HK-2 (cell line): Measurements from ENCODE around the gene ARL8B.
"Not testable (repeated sequence)": the region's sequence is repeated elsewhere in the genome, so short reads cannot be mapped to it uniquely, and the experiment has no call there.

Experiments
- DNase-seq: peaks from one replicate; pipeline ENCODE4 v3.0.0-alpha.2; 2018; ENCODE audit not compliant: unreplicated experiment

The ARL8B gene

GRCh38 chr3:5122030-5122740 lies at the start of gene ARL8B:
ARL8B (plus strand) TSS chr3:5122292; CDS start chr3:5122466, 174 bp downstream.
- DNase-seq: peak; percentile 85

GRCh38 chr3:5073374-5074085 lies 48.6 kb upstream of the ARL8B start:
- DNase-seq: no peak

GRCh38 chr3:5078151-5078550 lies 43.9 kb upstream of the ARL8B start:
- no peak for DNase-seq

GRCh38 chr3:5079761-5080160 lies 42.3 kb upstream of the ARL8B start:
- no peak for DNase-seq

GRCh38 chr3:5080779-5081550 lies 41.1 kb upstream of the ARL8B start:
- DNase-seq: no peak

- DNase-seq: not testable (repeated sequence)
Measured at GRCh38 chr3:5081973-5082788, 39.9 kb upstream of the ARL8B start.

- no peak for DNase-seq
Measured at GRCh38 chr3:5082789-5083115, 39.3 kb upstream of the ARL8B start.

GRCh38 chr3:5084224-5084623 lies 37.9 kb upstream of the ARL8B start:
- DNase-seq: no peak

- no peak for DNase-seq
Measured at GRCh38 chr3:5086708-5087107, 35.4 kb upstream of the ARL8B start.

- DNase-seq: no peak
Measured at GRCh38 chr3:5087209-5087608, 34.9 kb upstream of the ARL8B start.

- no peak for DNase-seq
Measured at GRCh38 chr3:5090197-5090596, 31.9 kb upstream of the ARL8B start.

GRCh38 chr3:5092018-5092417 lies 30.1 kb upstream of the ARL8B start:
- DNase-seq: no peak

GRCh38 chr3:5093731-5094130 lies 28.4 kb upstream of the ARL8B start:
- no peak for DNase-seq

- no peak for DNase-seq
Measured at GRCh38 chr3:5095886-5096285, 26.2 kb upstream of the ARL8B start.

- no peak for DNase-seq
Measured at GRCh38 chr3:5096336-5097008, 25.6 kb upstream of the ARL8B start.

GRCh38 chr3:5098346-5098745 lies 23.7 kb upstream of the ARL8B start:
- no peak for DNase-seq

GRCh38 chr3:5102532-5102931 lies 19.6 kb upstream of the ARL8B start:
- DNase-seq: no peak

- no peak for DNase-seq
Measured at GRCh38 chr3:5103743-5104142, 18.3 kb upstream of the ARL8B start.

- DNase-seq: no peak
Measured at GRCh38 chr3:5105050-5105449, 17.0 kb upstream of the ARL8B start.

- DNase-seq: not testable (repeated sequence)
Measured at GRCh38 chr3:5106371-5106770, 15.7 kb upstream of the ARL8B start.

- DNase-seq: not testable (repeated sequence)
Measured at GRCh38 chr3:5106933-5107334, 15.2 kb upstream of the ARL8B start.
